MCF 10A (cell line): ENCODE measurements around the gene ZNF692. TPM values are rescaled to one million over a fixed set of nuclear protein-coding genes. Genes with fewer than 3 reads are reported as not detected.
A peak's percentile ranks its signal among the peaks of the same experiment; 100 is the strongest.

ENCODE experiments used
- BruUV-seq: library from RNA; stranded (reverse); fragments of 400-500 nt; replicated peaks from 2 replicates; lab custom pipeline; 2021; lab: Mats Ljungman, UMichigan
- CTCF ChIA-PET: fragments of 300-600 bp; sonication (Branson Sonifier 250); formaldehyde crosslinking; extraction: SDS; loops from one replicate; lab custom pipeline; 2021; ENCODE audit warnings: antibody characterized with exemption, inconsistent platforms; lab: Yijun Ruan, JAX
- POLR2A ChIA-PET: fragments of 300-600, 350-650 bp; sonication (Branson Sonifier 250); formaldehyde crosslinking; extraction: SDS; loops from one replicate; lab custom pipeline; 2020; ENCODE audit warnings: antibody characterized with exemption, inconsistent platforms; lab: Yijun Ruan, JAX
- DNase-seq: peaks from one replicate; pipeline ENCODE4 v3.0.0-alpha.2; 2018; ENCODE audit not compliant: unreplicated experiment
- H3K27ac Mint-ChIP-seq: one replicate; pipeline ENCODE4 v1.8.0; 2022; ENCODE audit warnings: mild to moderate bottlenecking, low read depth, mixed read lengths; ENCODE audit not compliant: unreplicated experiment
- H3K27me3 Mint-ChIP-seq: one replicate; pipeline ENCODE4 v1.8.0; 2022; ENCODE audit warnings: mixed read lengths; ENCODE audit not compliant: insufficient read depth, unreplicated experiment
- H3K36me3 Mint-ChIP-seq: one replicate; pipeline ENCODE4 v1.8.0; 2022; ENCODE audit warnings: mild to moderate bottlenecking, moderate library complexity, mixed read lengths; ENCODE audit not compliant: insufficient read depth, unreplicated experiment
- H3K4me1 Mint-ChIP-seq: one replicate; pipeline ENCODE4 v1.8.0; 2022; ENCODE audit warnings: mixed read lengths; ENCODE audit not compliant: insufficient read depth, unreplicated experiment
- H3K4me3 Mint-ChIP-seq: one replicate; pipeline ENCODE4 v1.8.0; 2022; ENCODE audit warnings: mild to moderate bottlenecking, moderate library complexity, mixed read lengths; ENCODE audit not compliant: unreplicated experiment
- H3K9me3 Mint-ChIP-seq: one replicate; pipeline ENCODE4 v1.8.0; 2022; ENCODE audit warnings: mixed read lengths; ENCODE audit not compliant: unreplicated experiment
- intact Hi-C: fragments of 100-400 bp; cut with micrococcal nuclease; formaldehyde crosslinking; loops from 2 replicates; pipeline ENCODE4 v1.14.1; 2022
- total RNA-seq: library from RNA; stranded (reverse); gene quantifications from 2 replicates; pipeline ENCODE4 v1.2.3, GENCODE V29; 2022
- TF ChIP-seq, protein P1 (sequence below): fragments of 200-600 bp; IDR thresholded peaks from one replicate; pipeline ENCODE4 v1.8.0; 2022; ENCODE audit warnings: antibody characterized with exemption, mild to moderate bottlenecking; ENCODE audit not compliant: unreplicated experiment

The ZNF692 gene
- total RNA-seq, 1 experiment from 2014 or later, result 103 TPM

GRCh38 chr1:248839168-248839555 is 19.7 kb downstream of the ZNF692 start:
- intact Hi-C loops, result no loop called here
- H3K27me3 Mint-ChIP-seq, result no peaks in the 10 kb centered on the region
- H3K4me3 Mint-ChIP-seq, result no peak overlapping the region
- H3K4me1 Mint-ChIP-seq, result peaks cover 20% of the 10 kb centered on the region
- H3K27ac Mint-ChIP-seq, result no peak overlapping the region
- ChIA-PET POLR2A (interaction anchor here (1.0 to 9.1 kb wide), 8 partner anchors 12 to 142 kb away, joined by 3 to 234 read pairs (median 30); partner anchors contain the start of genes SH3BP5L and ZNF692), CTCF (interaction anchor here (0.7 to 5.4 kb wide), 11 partner anchors 11 to 1158 kb away, joined by 3 to 87 read pairs (median 4); partner anchors contain the start of genes SH3BP5L and ZNF692)
- TF ChIP-seq, protein P1, sequence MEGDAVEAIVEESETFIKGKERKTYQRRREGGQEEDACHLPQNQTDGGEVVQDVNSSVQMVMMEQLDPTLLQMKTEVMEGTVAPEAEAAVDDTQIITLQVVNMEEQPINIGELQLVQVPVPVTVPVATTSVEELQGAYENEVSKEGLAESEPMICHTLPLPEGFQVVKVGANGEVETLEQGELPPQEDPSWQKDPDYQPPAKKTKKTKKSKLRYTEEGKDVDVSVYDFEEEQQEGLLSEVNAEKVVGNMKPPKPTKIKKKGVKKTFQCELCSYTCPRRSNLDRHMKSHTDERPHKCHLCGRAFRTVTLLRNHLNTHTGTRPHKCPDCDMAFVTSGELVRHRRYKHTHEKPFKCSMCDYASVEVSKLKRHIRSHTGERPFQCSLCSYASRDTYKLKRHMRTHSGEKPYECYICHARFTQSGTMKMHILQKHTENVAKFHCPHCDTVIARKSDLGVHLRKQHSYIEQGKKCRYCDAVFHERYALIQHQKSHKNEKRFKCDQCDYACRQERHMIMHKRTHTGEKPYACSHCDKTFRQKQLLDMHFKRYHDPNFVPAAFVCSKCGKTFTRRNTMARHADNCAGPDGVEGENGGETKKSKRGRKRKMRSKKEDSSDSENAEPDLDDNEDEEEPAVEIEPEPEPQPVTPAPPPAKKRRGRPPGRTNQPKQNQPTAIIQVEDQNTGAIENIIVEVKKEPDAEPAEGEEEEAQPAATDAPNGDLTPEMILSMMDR, result no peak
- TSS peak; percentile 33 for BruUV-seq
- H3K36me3 Mint-ChIP-seq, result peaks cover under 1% of the 10 kb centered on the region
- DNase-seq, result no peak
- no peaks in the 10 kb centered on the region for H3K9me3 Mint-ChIP-seq

GRCh38 chr1:248838357-248839167 is 20.3 kb downstream of the ZNF692 start:
- Mint-ChIP-seq H3K27me3 (no peaks in the 10 kb centered on the region), H3K9me3 (no peaks in the 10 kb centered on the region), H3K36me3 (no peaks in the 10 kb centered on the region), H3K27ac (no peak overlapping the region), H3K4me1 (peaks cover 20% of the 10 kb centered on the region), H3K4me3 (no peak overlapping the region)
- TF ChIP-seq, protein P1, result no peak
- BruUV-seq, result TSS peak; percentile 51
- POLR2A ChIA-PET, result interaction anchor here (0.9 to 9.1 kb wide), 23 partner anchors 11 to 595 kb away, joined by 3 to 234 read pairs (median 4); partner anchors contain the start of genes SH3BP5L and ZNF692
- peak; percentile 96 for DNase-seq
- CTCF ChIA-PET, result interaction anchor here (0.7 to 5.4 kb wide), 17 partner anchors 12 to 1864 kb away, joined by 3 to 87 read pairs (median 4); partner anchors contain the start of genes PGBD2, SH3BP5L and ZNF692
- intact Hi-C loops, result loop anchor here (1.0 kb wide), 3 partner anchors 12 to 36 kb away; no protein-coding TSS in a partner anchor

DNA sequence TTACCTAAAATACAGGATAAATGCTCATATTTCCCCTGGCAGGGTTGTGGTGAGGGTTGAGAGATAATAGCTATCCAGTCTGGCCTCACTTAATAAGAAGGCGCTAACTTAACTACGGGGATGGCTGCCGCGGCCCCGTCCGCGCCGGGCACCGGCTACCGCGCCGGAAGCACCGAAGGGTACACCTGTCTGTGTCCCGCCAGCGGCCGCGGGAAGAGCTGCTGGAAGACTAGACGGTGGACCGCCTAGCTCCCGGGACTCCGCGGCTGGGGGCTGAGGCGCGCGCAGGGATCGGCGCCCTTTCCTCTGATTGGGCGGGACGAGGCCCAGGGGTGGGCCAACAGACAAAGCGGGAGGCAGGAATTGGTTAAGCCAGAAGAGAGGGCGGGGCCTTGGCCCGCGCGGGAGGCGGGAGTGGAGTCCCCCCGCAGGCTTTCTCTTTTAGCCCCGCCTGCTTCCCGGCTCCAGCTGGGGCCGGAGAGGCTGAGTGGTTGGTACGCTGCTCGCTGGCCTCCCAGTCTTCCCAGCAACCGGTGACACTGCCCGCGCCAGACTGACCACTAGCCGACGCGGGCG is 21.0 kb downstream of the ZNF692 start, which contains the start of gene ZNF672:
Gene ZNF672 (plus strand): TSS at position 444 of the 576 bp plus-strand sequence. CDS start 9,051 bp downstream, outside the sequence.
- DNase-seq, result peak; percentile 100
- H3K36me3 Mint-ChIP-seq, result no peaks in the 10 kb centered on the region
- BruUV-seq, result no TSS peak
- H3K27me3 Mint-ChIP-seq, result no peaks in the 10 kb centered on the region
- H3K9me3 Mint-ChIP-seq, result no peaks in the 10 kb centered on the region
- no peak within 1 kb of the TSS for H3K4me3 Mint-ChIP-seq
- CTCF ChIA-PET, result interaction anchor here (0.7 to 5.4 kb wide), 14 partner anchors 11 to 1864 kb away, joined by 3 to 87 read pairs (median 4); partner anchors contain the start of genes PGBD2, SH3BP5L and ZNF692
- intact Hi-C loops, result loop anchor here (1.0 kb wide), 3 partner anchors 12 to 36 kb away; no protein-coding TSS in a partner anchor
- H3K27ac Mint-ChIP-seq, result no peak within 1 kb of the TSS
- POLR2A ChIA-PET, result interaction anchor here (0.6 to 9.1 kb wide), 25 partner anchors 11 to 595 kb away, joined by 3 to 234 read pairs (median 4); partner anchors contain the start of genes SH3BP5L and ZNF692
- TF ChIP-seq, protein P1, result no peak
- H3K4me1 Mint-ChIP-seq, result peaks cover 20% of the 10 kb centered on the region
